ACHN (cell line): ENCODE measurements around the gene PAAF1.
"Not testable (repeated sequence)": the region's sequence is repeated elsewhere in the genome, so short reads cannot be mapped to it uniquely, and the experiment has no call there.

Experiments
- DNase-seq: peaks from one replicate; pipeline ENCODE4 v3.0.0-alpha.2; 2015
- in situ Hi-C: cut with HindIII; loops from 2 replicates; pipeline ENCODE4 v1.10.0; 2017; ENCODE audit warnings: low sequenced_read_pairs, low pct_ligation_motif_present, low pct_unique_long_range_greater_than_20kb

PAAF1 gene

GRCh38 chr11:73875840-73876239, 959 bp upstream of the PAAF1 start:
- in situ Hi-C loops: no loop called here
- no peak for DNase-seq

- no peak for DNase-seq
- in situ Hi-C loops: no loop called here
These were observed 2.0 kb downstream of the PAAF1 start for GRCh38 chr11:73878771-73879170.

GRCh38 chr11:73880449-73880848, 3.6 kb downstream of the PAAF1 start:
- in situ Hi-C loops, DNase-seq: not testable (repeated sequence)

GRCh38 chr11:73883856-73884255, 7.1 kb downstream of the PAAF1 start:
- in situ Hi-C loops: no loop called here
- DNase-seq: no peak

GRCh38 chr11:73888244-73888643, 11.4 kb downstream of the PAAF1 start:
- DNase-seq: no peak
- in situ Hi-C loops: no loop called here

GRCh38 chr11:73889019-73889418, 12.2 kb downstream of the PAAF1 start:
- in situ Hi-C loops: no loop called here
- DNase-seq: no peak

GRCh38 chr11:73889536-73889935, 12.7 kb downstream of the PAAF1 start:
- in situ Hi-C loops: no loop called here
- no peak for DNase-seq

GRCh38 chr11:73893041-73893440, 16.2 kb downstream of the PAAF1 start:
- no peak for DNase-seq
- in situ Hi-C loops: no loop called here

GRCh38 chr11:73894725-73895335, 18.0 kb downstream of the PAAF1 start:
- in situ Hi-C loops: no loop called here
- no peak for DNase-seq

GRCh38 chr11:73902303-73902702, 25.5 kb downstream of the PAAF1 start:
- no peak for DNase-seq
- in situ Hi-C loops: no loop called here

- in situ Hi-C loops: no loop called here
These were observed 30.4 kb downstream of the PAAF1 start for GRCh38 chr11:73907191-73907590.

GRCh38 chr11:73912026-73912425, 35.2 kb downstream of the PAAF1 start:
- in situ Hi-C loops: no loop called here
- DNase-seq: no peak

More at GRCh38 chr11:73907191-73907590, 30.4 kb downstream of the PAAF1 start:
- DNase-seq: peak; percentile 58

GRCh38 chr11:73913472-73913871, 36.7 kb downstream of the PAAF1 start:
- in situ Hi-C loops: no loop called here
- DNase-seq: no peak

- DNase-seq: no peak
- in situ Hi-C loops: no loop called here
These were observed 37.5 kb downstream of the PAAF1 start for GRCh38 chr11:73914284-73914683.

- DNase-seq: no peak
- in situ Hi-C loops: no loop called here
These were observed 39.6 kb downstream of the PAAF1 start for GRCh38 chr11:73916435-73916834.

- in situ Hi-C loops: no loop called here
These were observed 44.4 kb downstream of the PAAF1 start for GRCh38 chr11:73921180-73921579.

GRCh38 chr11:73929388-73929787, 52.6 kb downstream of the PAAF1 start:
- in situ Hi-C loops: no loop called here
- no peak for DNase-seq

More at GRCh38 chr11:73921180-73921579, 44.4 kb downstream of the PAAF1 start:
- DNase-seq: no peak

GRCh38 chr11:73931039-73931645, 54.3 kb downstream of the PAAF1 start:
- in situ Hi-C loops: no loop called here
- DNase-seq: peak; percentile 76

GRCh38 chr11:73931951-73932350, 55.2 kb downstream of the PAAF1 start:
- no peak for DNase-seq
- in situ Hi-C loops: no loop called here

- in situ Hi-C loops: no loop called here
These were observed 56.0 kb downstream of the PAAF1 start for GRCh38 chr11:73932781-73933180.

More at GRCh38 chr11:73932781-73933180, 56.0 kb downstream of the PAAF1 start:
- no peak for DNase-seq
